ENCODE measurements around the gene DIS3L2. TPM values are rescaled to one million over a fixed set of nuclear protein-coding genes. Genes with fewer than 3 reads are reported as not detected.
A peak's percentile ranks its signal among the peaks of the same experiment; 100 is the strongest.

DIS3L2 gene
- total RNA-seq, 4 donors from 2014 or later: 16.1 to 26.7 (median 22.0) TPM

- Histone ChIP-seq H3K27me3 (peaks cover 4 to 90% (median 20%) of the 10 kb centered on the region in 4 donors), H3K36me3 (no peaks in the 10 kb centered on the region), H3K27ac (replicated peaks in 1 of 4) (no peak overlapping the region), H3K4me1 (peaks cover 18 to 27% (median 26%) of the 10 kb centered on the region in 4 donors), H3K4me3 (peak overlapping the region in 2 of 4 donors; percentile 55 to 62), H3K9me3 (no peaks in the 10 kb centered on the region)
- no peak for DNase-seq (ENCODE audit: extremely low spot score)
- TF ChIP-seq, protein P1, sequence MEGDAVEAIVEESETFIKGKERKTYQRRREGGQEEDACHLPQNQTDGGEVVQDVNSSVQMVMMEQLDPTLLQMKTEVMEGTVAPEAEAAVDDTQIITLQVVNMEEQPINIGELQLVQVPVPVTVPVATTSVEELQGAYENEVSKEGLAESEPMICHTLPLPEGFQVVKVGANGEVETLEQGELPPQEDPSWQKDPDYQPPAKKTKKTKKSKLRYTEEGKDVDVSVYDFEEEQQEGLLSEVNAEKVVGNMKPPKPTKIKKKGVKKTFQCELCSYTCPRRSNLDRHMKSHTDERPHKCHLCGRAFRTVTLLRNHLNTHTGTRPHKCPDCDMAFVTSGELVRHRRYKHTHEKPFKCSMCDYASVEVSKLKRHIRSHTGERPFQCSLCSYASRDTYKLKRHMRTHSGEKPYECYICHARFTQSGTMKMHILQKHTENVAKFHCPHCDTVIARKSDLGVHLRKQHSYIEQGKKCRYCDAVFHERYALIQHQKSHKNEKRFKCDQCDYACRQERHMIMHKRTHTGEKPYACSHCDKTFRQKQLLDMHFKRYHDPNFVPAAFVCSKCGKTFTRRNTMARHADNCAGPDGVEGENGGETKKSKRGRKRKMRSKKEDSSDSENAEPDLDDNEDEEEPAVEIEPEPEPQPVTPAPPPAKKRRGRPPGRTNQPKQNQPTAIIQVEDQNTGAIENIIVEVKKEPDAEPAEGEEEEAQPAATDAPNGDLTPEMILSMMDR (IDR thresholded peaks at IDR 0.05): no peak
- TF ChIP-seq EP300 (IDR thresholded peaks at IDR 0.05) (no peak), POLR2A (IDR thresholded peaks at IDR 0.05; ENCODE audit: low read depth) (no peak), POLR2AphosphoS5 (IDR thresholded peaks at IDR 0.05) (no peak)
- WGBS: 84% methylated on average over 24 of the region's 24 CpGs
- intact Hi-C loops (cut with DNase I): loop anchor here (2.0 to 5.0 kb wide), 2 partner anchors 403 to 513 kb away; no protein-coding TSS in a partner anchor
Observed at GRCh38 chr2:231923951-231924888, 37.3 kb upstream of the DIS3L2 start.

GRCh38 chr2:231924889-231925275 is 36.6 kb upstream of the DIS3L2 start:
- H3K27me3 ChIP-seq: peaks cover 4 to 92% (median 20%) of the 10 kb centered on the region in 4 donors
- no peak for DNase-seq (ENCODE audit: extremely low spot score)
- H3K4me3 ChIP-seq: peak overlapping the region; percentile 46 to 62 (median 52)
- intact Hi-C loops (cut with DNase I): loop anchor here (2.0 to 5.0 kb wide), 3 partner anchors 217 to 512 kb away; no protein-coding TSS in a partner anchor
- H3K27ac ChIP-seq (replicated peaks in 1 of 4): no peak overlapping the region
- WGBS: 38% methylated on average over 8 of the region's 8 CpGs
- TF ChIP-seq, protein P1 (IDR thresholded peaks at IDR 0.05): no peak
- TF ChIP-seq POLR2A (IDR thresholded peaks at IDR 0.05; ENCODE audit: low read depth) (no peak), EP300 (IDR thresholded peaks at IDR 0.05) (no peak), POLR2AphosphoS5 (IDR thresholded peaks at IDR 0.05) (no peak)
- H3K36me3 ChIP-seq: no peaks in the 10 kb centered on the region
- no peaks in the 10 kb centered on the region for H3K9me3 ChIP-seq
- peaks cover 18 to 33% (median 29%) of the 10 kb centered on the region in 4 donors for H3K4me1 ChIP-seq

DNA sequence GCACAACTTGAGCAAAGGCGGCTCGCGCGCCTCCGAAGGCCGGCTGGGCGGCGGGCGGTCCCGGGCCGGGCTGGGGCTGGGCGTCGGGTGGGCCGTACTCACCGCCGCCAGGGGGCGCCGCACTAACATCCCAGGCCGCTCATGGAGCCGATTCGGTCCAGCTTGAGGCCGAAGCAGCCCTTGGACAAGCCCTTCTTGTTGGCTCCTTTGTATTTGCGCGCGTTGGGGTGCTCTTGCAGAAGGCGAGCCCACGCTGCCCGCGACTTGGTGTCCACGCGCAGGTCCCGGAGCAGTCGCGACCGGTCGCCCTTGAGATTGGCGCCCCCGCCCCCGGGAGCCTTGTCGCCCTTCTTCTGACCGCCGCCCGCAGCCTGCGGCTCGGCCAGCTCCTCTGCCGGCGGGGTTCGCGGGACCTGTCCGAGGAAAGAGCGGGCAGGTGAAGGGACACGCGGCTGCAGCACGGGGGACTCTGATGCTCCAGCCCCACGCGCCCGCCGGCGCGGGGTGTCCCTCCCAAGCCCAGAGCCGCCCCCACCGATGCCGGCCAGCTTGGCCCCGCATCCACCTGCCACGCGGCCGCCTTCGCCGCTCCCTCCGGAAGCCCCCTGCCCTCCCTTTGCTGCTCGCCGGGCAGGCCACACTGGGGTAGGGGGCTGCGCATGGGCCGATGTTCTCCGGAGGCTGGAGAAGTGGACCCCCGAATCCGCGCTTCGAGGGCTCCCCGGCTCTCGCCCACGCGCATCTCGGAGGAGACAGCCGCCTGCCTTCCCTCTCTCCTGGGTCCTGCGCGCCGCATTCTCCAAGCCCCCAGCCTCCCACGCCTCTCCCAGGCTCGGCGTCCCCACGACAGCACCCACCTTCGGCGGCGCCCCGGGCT is 36.0 kb upstream of the DIS3L2 start:
- Histone ChIP-seq H3K4me3 (peak overlapping the region; percentile 46 to 62 (median 52)), H3K27me3 (peaks cover 4 to 94% (median 20%) of the 10 kb centered on the region in 4 donors), H3K4me1 (peaks cover 18 to 40% (median 32%) of the 10 kb centered on the region in 4 donors), H3K36me3 (no peaks in the 10 kb centered on the region), H3K9me3 (no peaks in the 10 kb centered on the region), H3K27ac (replicated peaks in 1 of 4) (no peak overlapping the region)
- TF ChIP-seq, protein P1 (IDR thresholded peaks at IDR 0.05): peak; percentile 85 to 95 (median 94)
- TF ChIP-seq POLR2AphosphoS5 (IDR thresholded peaks at IDR 0.05): no peak
- no peak for DNase-seq (ENCODE audit: extremely low spot score)
- intact Hi-C loops (cut with DNase I): loop anchor here (2.0 to 5.0 kb wide), 2 partner anchors 217 to 401 kb away; no protein-coding TSS in a partner anchor
- no CpG with 5 or more reads among the region's 96 CpGs for WGBS

DNA sequence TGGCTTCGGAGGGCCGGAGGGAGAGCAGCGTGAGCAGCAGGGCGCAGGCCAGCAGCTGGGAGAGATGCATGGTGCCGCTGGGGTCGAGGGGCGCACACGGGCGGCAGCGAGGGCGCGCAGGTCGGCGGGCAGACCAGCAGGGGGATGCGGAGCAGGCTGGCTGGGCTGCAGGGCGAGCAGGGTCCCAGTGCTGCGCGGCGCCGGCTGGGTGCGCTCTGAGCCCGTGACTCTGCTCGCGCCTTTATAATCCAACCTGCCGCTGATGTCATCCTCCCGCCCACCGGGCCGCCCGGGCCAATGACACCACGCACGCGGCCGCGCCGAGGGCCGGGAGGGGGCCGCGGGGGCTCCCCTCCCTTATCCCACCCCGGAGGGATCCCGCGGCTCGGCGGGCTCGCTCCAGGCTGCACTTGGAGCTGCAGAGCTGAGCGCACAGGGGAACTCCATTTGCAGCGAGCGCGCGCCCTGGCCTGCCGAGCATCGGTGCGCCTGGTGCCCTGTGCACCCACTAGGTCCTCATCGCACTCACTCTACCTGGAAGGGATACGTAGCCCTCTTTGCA is 35.3 kb upstream of the DIS3L2 start, which contains the start of gene NPPC:
Gene NPPC, minus strand, starts transcription at position 217 of the 562 bp plus-strand sequence. Its CDS starts 147 bp downstream, at position 70.
- H3K27ac ChIP-seq (replicated peaks in 1 of 4): no peak within 1 kb of the TSS
- 2% methylated on average over 14 of the region's 54 CpGs for WGBS
- intact Hi-C loops (cut with DNase I): loop anchor here (5.0 kb wide), 1 partner anchor 216 kb away; no protein-coding TSS in a partner anchor
- H3K4me1 ChIP-seq: peaks cover 18 to 44% (median 33%) of the 10 kb centered on the region in 4 donors
- DNase-seq (ENCODE audit: extremely low spot score): no peak
- H3K36me3 ChIP-seq: no peaks in the 10 kb centered on the region
- H3K27me3 ChIP-seq: peaks cover 4 to 90% (median 20%) of the 10 kb centered on the region in 4 donors
- H3K9me3 ChIP-seq: no peaks in the 10 kb centered on the region
- TF ChIP-seq EP300 (IDR thresholded peaks at IDR 0.05): no peak
- TF ChIP-seq POLR2A (IDR thresholded peaks at IDR 0.05; ENCODE audit: low read depth): no peak
- TF ChIP-seq, protein P1 (IDR thresholded peaks at IDR 0.05): peak in 1 of 3 experiments; percentile 18
- TF ChIP-seq POLR2AphosphoS5 (IDR thresholded peaks at IDR 0.05): no peak
- H3K4me3 ChIP-seq: peak within 1 kb of the TSS; percentile 46 to 62 (median 52)

Measured in esophagus muscularis mucosa (tissue), 4 donors.